ENCODE results near the gene NEGR1.

DNA sequence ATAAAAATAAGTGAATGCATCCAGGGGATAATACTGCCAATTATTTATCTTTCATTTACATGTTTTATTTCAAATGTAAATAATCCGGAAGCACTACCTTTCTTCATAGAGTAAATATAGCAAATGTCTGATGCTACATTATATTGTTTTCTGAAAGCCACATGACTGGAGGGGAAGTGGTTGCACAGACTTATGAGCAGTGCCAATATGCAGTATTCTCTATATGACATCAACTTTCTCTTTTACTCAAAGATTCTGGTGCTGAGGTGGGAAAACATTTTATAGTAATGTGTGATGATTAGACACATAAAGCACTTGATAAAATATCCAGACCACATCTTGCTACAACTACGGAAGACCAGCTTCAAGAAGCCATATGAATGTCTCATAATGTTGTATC, 314.7 kb downstream of the NEGR1 start:
- no peak for TF ChIP-seq EZH2phosphoT487 (IDR thresholded peaks at IDR 0.05; ENCODE audit: borderline replicate concordance, low read depth, low read length)
- TF ChIP-seq, protein P1, sequence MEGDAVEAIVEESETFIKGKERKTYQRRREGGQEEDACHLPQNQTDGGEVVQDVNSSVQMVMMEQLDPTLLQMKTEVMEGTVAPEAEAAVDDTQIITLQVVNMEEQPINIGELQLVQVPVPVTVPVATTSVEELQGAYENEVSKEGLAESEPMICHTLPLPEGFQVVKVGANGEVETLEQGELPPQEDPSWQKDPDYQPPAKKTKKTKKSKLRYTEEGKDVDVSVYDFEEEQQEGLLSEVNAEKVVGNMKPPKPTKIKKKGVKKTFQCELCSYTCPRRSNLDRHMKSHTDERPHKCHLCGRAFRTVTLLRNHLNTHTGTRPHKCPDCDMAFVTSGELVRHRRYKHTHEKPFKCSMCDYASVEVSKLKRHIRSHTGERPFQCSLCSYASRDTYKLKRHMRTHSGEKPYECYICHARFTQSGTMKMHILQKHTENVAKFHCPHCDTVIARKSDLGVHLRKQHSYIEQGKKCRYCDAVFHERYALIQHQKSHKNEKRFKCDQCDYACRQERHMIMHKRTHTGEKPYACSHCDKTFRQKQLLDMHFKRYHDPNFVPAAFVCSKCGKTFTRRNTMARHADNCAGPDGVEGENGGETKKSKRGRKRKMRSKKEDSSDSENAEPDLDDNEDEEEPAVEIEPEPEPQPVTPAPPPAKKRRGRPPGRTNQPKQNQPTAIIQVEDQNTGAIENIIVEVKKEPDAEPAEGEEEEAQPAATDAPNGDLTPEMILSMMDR (conservative IDR thresholded peaks at IDR 0.05; ENCODE audit: low read length), result no peak

Data from OCI-LY7 (cell line).